ENCODE measurements around the gene INTS11.

DNA sequence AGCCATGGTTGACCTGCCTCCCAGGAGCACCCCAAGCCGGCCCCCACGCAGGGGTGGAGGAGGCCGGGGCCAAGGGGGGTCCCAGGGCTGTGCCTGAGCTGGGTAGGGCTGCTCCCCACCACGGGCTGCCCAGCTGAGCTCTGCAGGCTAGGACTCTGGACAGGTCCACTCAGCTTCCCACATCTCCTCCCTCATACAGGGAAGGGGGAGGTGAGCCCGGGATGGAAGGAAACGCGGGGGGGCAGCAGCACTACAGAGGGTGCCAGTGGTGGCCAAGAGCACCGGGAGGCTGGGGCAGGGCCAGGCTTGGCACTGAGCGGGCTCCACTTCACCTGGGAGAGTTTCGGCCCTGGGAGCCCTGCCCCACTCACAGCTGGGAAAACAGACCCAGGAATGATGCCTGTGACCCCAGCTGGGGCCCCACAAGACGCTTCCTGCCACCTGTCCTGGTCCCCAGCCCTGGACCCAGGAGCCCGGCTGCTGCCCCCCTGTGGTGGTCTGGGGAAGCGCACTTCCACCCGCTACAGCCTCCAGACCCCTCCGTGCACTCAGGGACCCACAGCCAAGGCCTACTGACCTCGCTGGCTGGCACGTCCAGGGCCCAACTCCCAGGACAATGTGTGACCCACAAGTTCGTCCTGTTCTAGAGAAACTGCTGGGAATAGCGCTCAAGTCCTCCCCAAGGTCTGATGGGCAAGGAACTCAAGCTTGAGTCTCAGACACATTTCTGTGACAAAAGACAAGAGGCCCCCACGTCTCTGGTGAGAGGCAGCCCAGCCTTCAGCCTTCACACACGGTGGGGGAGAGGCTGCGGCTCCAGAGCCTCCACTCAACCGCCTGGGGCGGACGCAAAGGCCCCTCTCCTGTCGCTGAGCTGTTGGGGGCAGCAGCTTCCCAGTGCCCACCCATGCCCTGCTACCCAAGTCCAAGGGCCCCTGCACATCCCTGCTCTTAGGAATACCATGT is 47.6 kb upstream of the INTS11 start:
- TF ChIP-seq, protein P1, sequence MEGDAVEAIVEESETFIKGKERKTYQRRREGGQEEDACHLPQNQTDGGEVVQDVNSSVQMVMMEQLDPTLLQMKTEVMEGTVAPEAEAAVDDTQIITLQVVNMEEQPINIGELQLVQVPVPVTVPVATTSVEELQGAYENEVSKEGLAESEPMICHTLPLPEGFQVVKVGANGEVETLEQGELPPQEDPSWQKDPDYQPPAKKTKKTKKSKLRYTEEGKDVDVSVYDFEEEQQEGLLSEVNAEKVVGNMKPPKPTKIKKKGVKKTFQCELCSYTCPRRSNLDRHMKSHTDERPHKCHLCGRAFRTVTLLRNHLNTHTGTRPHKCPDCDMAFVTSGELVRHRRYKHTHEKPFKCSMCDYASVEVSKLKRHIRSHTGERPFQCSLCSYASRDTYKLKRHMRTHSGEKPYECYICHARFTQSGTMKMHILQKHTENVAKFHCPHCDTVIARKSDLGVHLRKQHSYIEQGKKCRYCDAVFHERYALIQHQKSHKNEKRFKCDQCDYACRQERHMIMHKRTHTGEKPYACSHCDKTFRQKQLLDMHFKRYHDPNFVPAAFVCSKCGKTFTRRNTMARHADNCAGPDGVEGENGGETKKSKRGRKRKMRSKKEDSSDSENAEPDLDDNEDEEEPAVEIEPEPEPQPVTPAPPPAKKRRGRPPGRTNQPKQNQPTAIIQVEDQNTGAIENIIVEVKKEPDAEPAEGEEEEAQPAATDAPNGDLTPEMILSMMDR (IDR thresholded peaks at IDR 0.05), result peak; percentile 80 to 89 (median 84)
- TF ChIP-seq POLR2AphosphoS5 (IDR thresholded peaks at IDR 0.05), result no peak

Measured in prostate gland (tissue), 2 donors.